ENCODE measurements around the gene PARVB.

PARVB gene

DNA sequence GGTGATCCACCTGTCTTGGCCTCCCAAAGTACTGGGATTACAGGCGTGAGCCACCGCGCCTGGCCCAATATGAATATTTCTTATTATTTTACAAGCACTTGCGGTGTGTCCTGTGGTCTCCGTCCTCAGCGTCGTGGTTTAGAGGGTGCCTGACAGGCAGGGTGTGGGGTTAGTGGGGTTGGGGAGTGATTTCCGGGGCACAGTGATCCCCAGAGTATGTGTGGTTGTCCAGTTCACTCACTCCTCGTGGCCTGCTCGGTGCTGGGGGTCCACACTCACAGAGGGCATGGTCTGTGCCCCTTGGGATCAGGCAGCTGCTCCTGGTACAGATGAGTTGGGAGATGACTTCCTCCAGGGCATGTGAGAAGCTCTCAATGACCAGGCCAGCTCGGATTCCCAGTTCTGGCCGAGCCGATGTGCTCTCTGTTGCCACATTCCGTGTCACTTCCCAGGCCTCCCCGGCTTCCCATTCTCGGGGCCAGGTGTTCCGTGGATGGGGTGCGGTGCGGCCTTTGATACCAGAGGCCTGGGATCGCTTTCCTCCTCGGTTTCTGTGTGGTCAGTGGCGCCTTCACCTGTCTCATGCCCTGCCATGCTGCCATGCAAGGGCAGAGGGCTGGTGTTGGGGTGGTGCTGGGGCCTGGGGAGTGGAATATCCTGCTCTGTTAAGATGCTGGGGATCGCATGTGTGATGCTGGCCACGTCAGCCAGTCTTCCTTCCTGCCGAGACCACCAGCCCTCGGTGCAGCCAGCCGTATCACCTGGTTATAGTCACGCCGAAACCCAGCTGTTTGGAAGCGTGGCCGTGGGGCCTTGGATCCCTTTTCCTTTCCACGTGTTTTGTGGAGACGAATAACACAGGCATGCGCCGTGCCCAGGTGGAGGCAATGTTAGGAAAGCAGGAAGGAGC, 39.6 kb downstream of the PARVB start:
- no peak for DNase-seq

DNA sequence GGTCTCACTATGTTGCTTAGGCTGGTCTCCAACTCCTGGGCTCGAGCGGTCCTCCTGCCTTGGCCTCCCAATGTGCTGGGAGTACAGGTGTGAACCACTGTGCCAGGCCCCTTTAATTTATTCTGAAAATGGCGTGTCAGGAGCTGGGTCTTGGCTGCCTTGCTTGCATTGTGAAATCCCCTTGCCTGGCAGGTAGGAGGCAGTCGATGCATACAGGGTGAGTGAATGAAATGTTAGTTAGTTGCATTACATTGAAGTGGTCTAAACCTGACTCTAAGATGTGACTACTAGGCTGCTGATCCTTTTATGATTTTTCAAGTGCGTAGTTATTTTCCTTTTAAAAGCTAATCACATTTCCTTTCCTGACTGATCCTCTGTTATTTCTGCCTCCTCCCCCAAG, 42.9 kb downstream of the PARVB start:
- DNase-seq: no peak

DNA sequence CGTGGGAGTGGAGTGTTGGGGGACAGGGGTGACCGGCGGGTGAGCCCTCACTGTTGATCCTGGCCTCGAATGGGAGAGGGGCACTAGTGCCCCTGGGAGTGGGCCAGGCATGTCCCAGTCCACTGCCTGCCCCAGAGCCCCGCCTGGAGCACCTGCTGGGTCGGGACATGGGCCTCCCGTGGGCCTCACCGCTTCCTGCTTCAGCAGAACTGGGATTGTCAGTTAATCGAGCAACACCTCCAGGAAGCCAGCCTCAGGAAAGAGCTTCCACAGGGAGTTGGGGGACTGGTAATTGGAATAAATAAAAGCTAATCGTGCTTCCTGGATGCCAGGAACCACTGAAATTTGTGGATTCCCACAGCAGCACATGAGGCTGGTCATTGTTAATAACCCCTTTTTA, 43.8 kb downstream of the PARVB start:
- DNase-seq: no peak

DNA sequence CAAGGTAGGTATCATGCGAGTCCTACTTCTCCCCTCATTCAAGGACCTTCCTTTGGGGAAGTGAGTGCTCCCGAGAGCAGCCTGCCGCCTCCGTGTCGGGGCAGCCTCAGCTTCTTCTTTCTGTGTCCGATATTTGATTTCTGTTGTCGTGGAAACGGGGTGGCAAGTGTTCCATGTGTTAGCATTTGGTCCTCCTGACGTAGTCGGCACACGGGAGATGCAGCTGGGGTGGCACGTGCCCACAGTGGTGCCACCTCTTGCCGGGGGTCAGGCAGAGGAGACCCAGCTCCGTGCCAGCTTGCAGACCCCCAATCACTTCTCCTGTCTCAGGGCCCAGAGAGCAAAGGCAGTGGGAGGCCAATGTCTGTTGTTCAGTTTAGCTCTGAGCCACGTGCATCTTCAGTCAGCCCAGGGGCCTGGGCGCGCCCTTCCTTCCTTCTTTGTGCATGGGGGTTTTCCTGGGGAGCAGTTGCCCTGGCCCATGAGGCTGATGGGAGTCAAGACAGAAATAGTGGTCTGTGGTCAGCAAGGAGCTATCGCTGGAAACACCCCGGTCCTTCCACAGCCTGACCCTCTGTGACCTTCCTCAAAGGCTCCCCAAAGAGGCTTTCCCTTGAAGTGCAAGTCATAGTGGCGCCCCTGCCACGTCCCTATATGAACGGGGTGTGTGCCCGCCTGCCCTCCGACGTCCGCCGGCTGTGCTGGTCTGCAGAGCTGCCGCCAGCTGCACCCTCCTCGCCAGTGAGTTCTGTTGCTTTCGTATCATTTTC, 44.5 kb downstream of the PARVB start:
- DNase-seq: no peak

DNA sequence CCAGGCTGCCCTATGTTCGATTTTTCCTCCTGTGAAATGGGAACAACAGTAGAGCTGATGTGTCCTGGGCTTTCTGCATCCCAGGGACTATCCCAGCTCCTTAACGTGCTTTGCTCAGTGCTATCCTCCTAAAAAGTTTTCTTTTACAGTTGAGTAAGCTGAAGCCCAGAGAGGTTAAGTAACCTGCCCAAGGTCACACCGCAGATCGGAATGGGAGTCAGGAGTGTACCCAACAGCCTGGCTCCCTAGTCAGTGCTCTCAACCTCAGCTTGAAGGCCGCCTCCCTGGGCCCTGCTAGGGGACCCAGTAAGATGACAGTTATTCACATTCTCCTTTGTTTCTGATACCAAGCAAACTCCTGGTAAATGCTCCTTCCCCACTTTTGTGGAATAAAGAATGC, 45.9 kb downstream of the PARVB start:
- no peak for DNase-seq

DNA sequence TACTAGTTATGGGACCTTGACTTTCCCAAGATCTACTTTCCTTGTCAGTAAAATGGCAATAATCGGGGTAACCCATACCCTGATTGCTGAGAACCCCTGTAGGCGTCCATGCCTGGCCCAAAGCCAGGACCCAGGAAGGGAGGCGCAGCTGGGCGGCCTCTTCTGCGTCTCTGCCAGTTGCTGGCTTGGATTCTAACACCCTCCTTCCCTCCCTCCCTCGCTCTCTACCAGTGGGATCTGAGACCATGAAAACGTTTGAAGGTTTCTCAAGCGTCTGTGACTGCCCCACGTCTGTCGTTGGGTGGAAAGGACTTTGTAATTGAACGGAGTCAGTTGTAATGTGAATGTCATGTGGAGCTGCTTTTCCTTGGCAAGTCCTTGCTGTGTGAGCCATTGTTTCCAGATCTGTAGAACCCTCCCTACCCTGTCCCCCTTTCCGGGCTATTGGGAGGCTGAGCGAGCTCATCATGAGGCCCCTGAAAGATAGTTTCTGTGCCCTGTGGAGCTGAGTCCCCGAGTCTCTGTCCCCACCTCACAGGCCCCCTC, 47.8 kb downstream of the PARVB start:
- DNase-seq: no peak

DNA sequence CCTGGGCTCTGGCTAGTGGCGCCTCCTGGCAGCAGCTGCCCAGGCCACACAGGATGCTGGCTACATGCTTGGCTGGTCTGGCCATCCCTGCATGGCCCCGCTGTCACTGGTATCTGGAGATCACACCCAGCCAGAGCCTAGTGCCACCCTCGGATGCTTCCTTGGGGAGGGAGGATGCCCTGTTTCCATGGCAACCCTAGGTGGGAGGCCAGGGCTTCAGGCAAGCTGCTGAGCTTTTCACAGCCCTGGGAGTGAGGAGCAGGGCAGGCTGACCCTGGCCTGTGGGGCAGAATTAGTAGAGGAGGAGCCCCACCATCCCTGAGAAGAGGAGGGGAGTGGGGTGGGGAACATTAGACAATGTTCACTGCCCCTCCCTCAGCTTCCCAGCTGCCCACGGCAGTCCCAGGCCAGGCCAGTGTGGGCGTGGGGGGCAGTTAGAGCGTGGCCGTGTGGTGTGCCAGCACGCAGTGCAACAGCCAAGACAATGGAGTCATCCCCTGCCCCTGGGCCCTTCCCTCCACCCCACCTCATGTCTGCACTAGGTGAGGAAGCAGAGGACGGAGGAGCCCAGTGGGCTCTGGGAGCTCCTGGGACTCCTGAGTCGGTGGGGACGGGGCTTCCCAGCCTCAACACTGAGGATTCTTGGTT, 50.4 kb downstream of the PARVB start:
- DNase-seq: no peak

DNA sequence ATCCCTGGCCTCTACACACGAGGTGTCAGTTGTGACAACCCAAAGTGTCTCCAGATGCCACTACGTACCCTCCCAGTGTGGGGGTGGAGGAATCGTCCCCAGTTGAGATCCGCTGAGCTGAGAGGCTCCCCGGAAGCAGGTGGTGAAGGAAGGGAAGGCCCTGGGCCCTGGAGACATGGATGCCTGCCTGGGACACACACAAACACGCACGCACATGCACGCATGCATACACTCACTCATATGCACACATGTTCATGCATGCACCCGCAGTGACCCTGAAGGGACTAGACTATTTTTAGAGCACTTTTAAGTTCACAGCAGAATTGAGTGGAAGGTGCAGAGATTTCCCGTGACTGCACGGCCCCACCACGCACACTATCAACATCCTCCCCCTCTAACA, 50.9 kb downstream of the PARVB start:
- DNase-seq: no peak

DNA sequence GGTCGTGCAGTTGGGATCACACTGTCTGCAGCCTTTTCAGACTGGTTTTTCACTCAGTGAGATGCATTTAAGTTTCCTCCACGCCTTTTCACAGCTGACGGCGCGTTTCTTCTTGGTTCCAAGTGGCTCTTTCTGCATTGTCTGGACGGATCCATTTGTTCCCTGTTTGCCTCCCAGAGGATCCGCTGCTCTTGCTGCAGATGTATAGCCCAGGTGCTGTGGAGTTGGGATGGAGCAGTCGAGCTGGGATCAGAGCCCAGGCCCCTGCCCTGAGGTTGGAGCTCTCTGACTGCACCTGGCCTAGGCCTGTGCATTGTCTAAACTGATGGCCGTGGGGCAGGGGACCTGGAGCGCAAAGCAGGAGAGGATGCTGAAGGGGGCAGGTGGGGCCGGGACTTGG, 51.6 kb downstream of the PARVB start:
- peak; percentile 64 for DNase-seq

DNA sequence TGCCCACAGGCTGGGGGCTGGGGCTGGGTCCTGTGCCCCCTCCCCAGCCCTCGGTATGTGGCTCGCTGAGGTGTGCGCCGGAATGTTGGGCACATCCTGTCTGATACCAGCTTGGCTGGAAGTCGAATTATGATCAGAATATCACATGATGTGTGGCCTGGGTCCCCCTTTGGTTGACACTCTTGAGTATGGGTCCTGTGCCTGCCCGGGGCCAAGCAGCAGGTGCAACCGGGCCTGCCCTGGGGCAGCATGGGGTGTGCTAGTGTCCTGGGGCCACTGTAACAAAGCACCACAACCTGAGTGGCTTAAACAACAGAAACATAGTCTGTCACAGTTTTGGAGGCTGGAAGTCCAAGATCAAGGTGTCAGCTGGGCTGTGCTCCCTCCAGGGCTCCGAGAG, 52.7 kb downstream of the PARVB start:
- DNase-seq: no peak

DNA sequence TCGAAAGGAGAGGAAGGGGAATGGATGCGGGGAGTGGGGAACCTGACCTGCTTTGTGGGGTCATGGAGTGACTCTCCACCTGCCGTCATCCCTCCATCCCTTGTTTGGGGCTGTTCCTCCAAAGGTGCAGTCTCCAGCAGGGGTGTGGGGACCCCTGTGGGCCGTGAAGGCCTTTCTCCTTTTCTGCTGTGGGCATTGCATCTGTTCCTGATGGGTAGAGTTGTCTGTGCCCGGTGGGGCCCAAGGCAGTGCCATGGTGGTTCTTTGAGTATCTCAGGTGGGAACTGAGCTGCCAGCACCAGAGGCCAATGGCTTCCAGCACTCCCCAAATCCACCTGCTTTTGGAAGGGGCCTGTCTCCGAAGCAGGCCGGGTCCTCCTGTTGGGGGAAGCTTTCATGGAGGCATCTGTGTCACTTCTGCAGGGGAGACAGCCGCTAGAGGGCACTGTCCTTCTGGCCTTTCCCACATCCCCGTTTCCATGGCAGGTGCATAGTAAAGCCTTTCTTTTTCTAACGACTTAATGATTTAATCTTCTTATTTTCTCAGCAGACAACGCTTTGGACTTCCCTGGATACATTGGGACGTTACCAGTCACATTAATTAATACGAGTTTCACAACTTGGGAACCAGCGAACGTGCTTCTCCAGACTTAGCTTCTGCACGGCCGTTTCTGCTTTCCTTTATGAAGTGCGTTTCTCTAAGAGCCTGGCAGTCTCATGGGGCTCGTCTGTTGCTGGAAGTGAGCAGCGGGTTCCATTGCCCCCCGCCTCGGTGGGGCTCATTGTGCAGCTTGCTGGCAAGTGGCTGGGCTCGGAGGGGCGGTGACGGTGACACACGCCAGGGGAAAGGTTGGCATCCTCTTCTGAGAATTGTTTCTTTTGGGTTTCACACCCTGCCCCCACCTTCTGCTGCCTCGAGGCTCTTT, 57.1 kb downstream of the PARVB start:
- DNase-seq: peak; percentile 79

DNA sequence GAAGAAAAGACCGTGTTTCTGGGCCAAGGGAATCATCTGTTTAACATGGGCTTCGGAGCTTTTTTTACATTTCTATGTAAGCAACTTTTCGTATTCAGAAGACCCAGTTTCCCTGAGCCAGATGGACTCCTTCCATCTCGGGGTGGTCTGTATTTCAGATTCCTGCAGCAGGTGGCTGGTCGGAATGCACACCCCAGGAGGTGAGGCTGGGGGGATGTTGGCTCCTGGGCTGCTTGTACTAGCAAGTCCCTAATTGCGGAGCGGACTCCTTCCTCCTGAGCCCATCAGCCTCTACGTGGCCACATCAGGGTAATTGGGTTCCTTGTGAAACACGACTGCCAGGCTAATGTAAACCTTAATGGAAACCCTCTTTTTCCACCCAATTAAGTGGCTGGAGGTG, 58.7 kb downstream of the PARVB start:
- DNase-seq: no peak

DNA sequence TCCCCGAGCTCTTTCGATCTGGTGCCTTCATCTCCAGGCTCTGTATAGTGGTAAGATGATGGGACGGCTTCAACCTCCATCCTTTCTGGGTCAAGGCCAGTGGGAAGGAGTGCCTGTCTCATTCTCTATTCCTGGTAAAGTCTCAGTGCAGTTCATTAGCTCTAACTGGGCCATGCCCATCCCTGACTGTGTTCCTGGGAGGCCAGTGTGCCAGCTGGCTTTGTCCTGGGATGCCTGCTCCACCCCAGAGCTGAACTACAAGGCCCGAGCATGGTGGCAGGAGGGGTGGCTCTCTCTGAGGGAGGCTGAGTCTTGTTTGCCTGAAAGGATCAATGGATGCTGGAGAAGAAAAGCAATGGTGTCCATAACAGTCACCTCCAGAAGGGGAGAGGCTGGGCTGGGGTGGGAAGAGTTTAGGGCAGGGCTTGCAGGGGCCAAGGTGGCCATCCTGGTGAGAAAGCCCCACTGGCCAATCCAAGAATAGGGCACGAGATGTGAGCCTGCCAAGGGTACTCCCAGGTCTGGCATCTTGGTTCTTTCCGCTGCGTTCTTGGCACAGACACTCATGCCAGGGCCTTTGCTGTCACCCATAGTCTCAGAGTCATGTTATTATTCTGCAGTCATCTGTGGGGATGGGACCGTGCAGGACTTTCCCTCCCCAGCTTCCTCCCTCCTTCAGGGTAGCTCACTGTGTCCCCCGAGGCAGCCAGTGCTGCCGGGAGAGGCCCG, 60.1 kb downstream of the PARVB start:
- no peak for DNase-seq

DNA sequence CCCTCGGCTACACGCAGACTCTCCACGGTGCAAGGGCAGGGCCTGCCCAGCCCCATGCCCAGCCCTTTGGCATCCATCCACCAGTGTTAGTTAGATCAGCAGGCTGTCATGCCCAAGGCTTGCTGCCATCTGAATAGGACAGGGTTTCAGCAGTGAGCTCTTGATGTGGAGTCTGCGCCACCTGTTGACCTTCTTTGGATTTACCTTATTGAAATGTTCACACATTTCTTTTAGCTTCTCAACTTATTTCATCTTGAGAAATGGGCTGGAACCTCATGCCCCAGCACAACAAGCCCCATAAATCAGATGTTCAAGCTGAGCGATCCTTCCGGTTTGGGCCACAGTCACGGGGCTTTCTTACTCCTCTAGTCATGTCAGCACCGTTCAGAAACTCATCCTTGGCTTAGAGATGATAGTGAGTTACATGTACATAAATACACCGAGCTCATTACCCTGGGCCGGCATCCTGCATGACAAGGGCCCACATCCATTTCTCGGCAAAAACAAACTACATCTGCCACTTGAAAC, 61.7 kb downstream of the PARVB start:
- DNase-seq: no peak

DNA sequence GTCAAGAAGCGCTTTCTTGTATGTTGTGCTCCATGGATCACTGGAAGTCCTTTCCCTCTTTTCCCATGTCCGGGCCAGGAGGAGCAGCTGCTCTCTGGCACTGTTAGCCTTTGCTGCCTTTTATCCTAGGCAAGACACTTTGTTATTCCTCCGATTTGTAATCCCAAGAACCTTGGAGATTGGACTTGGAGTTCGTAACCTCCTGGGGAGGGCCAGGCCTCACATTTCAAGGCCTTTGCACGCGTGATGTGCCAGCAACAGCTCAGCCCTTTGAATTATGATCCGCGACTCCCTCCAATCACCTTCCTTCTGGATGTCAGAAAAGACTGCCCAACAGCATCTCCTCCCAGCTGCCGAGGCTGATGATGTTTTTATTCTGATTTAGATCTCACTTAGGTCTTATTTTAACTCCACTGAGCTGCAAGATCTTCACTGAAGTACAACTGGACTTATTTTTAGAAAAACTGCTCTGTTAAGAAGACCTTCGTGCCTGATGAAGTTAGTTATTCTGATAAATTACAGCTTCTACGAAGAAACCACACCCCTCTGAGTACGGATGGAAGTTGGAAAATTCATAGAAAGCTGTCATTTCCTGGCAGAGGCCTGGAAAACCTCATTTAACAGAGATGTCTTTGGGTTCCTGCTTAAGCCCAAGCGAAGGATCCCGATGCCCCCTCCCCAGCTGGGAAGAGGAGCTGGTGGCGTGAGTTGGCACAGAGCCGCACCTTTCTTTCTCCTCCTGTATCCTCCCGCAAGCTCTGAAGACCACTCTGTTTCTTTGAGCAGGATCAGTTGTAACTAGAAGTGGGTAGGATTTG, 62.4 kb downstream of the PARVB start:
- peak; percentile 65 for DNase-seq

DNA sequence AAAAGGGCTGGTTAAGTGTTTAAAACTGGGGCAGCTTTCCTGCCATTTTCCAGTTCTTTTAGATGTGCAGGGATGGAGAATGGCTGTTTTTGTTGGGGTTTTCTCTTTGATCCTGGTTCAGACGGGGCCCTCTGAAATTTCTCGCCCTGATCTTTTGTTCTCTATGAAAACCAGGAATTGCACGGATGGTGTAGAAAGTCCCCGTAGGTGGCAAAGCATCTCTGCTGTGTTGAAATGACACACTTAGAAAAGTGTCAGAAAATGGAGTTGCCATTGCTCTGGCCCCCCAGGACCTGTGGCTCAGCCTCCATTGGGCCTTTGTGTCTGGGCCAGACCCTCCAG, 63.0 kb downstream of the PARVB start:
- no peak for DNase-seq

DNA sequence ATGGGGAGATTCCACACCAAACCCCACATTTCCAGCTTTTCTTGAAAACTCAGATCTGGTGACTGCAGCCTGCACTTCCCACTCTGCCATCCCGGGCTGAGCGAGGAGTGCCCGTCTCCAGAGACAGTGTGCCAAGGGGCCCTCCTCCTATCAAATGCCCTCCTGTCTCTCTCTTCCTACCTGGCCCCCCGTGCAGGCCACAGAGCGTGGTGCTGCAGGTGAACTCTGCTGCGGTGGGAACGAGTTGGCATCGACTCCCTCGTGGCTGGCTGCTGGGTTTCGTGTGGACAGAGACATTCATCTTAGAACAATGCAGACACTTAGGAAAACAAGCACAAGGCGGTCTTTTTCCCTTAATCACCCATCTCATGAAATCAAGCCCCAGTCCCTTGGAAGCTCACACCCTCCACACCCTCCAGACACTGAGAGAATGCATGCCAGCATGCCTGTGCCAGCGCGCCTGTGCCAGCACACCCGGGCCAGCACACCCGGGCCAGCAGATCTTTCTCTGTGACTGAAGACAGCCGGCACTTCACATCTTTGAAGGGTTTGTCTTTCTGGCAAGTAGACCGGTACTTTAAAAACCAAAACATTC, 65.0 kb downstream of the PARVB start:
- peak; percentile 72 for DNase-seq

DNA sequence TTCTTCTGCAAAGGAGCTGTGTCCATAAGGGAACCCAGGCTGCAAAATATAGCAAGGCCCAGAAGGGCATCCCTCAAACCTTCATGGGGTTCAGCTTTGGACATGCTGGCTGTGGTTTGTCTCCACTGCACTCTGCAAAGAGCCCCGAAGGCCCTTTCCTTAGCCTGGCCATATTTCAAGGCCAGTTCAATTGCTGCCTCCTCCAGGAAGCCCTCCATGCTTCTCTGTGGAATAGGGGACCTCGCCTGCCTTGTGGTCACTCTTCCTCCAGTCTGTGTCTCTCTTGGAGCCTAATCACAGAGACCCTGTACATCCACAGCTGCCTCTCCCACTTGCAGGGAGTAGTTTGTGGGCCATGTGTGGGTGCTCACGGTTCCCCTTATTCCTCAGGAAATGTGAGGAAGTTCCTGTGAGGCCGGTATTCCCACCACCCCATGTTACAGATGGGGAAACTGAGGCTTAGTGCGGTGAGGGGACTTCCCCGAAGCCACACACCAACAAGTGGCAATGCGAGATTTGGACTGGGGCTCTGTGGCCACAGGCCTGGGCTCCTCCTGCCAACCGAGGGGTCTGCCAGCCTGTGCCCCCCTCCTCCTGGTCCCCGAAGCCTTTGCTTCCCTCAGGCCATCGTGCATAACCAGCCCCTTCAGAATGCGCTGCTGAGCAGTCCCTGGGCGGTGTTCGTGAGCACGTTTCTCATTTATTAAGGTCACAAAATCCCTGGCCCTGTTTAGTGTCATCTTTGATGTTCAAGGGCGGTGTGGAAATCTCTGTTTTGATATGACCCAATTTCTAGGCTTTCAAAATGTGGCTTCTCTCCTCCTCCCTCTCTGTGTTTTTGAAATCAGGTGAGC, 65.8 kb downstream of the PARVB start:
- DNase-seq: no peak

DNA sequence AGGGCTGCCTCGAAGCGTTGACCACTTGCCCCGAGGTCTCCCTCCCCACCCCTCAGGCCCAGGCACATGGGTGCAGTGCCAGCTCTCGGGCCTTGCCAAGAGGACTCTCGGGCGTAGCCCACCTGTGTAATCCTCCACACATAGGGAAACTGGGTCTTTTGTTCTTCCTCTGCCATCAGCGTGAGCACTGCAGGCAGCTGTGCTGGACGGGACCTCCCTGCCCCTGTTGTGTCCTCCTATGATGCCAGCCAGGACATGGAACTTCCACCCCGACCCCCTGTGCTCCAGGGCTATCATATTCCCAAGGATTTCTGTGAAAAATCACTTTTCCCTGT, 66.4 kb downstream of the PARVB start:
- DNase-seq: no peak
